Neural progenitor cell (in vitro differentiated cells): ENCODE measurements around the gene OR7D4.

Experiments used
- CTCF ChIP-seq: fragments of 200-600 bp; sonication (generic); IDR thresholded peaks from 2 replicates; pipeline ENCODE4 v1.5.1; 2017; ENCODE audit warnings: antibody characterized with exemption, mild to moderate bottlenecking
- EZH2phosphoT487 ChIP-seq: fragments of 200-600 bp; sonication (generic); IDR thresholded peaks from 2 replicates; pipeline ENCODE4 v1.6.1; 2017; ENCODE audit warnings: antibody characterized with exemption

- TF ChIP-seq CTCF (peak; percentile 83), EZH2phosphoT487 (no peak)
Measured at GRCh38 chr19:9205501-9206113, 13.8 kb downstream of the OR7D4 start.
